ENCODE data around the gene SEC16A. TPM values are rescaled to one million over a fixed set of nuclear protein-coding genes. Genes with fewer than 3 reads are reported as not detected.

Gene SEC16A
- total RNA-seq, 1 experiment from 2014 or later: 56.4 TPM

DNA sequence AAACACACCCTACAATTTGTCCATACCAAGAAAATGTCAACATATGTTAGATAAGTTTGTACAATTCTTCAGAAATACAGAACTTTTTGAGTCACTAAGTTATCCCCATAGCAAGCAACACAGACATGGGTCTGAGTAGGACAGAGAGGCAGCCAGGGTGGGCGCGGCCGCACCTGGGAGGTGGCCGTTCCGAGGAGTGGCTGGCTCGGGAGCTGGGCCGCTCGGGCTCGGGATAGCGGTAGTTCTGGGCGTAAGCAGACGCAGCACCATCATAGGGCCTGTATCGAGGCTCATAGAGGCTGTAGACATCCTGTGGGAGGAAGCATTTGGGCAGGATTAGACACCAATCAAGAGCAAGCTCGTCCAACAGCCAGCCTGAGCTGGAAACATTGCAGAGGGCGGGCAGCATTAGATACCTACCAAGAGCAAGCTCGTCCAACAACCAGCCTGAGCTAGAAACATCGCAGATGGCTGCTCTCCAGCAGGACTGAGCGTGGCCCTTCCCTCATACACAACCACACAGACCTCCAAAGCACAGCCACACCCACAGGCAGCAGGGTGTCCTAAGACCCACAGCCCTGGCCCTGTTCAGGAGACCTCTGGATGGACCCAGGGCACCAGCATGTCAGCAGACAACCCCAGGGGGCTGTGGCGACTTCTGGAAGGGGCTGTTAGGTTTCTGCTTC is 10.9 kb downstream of the SEC16A start:
- Histone ChIP-seq H2BK15ac (ENCODE audit: low read depth, low read length) (no peak overlapping the region), H3K9me3 (ENCODE audit: control insufficient read depth, low read depth, low read length) (no peaks in the 10 kb centered on the region), H3K23ac (ENCODE audit: insufficient read length, low read depth, low read length) (no peak overlapping the region), H3K4ac (ENCODE audit: low read depth, low read length) (no peak overlapping the region), H3K56ac (ENCODE audit: insufficient read length, low read depth, low read length) (no peak overlapping the region), H2BK5ac (ENCODE audit: insufficient read length, low read length) (no peak overlapping the region), H4K20me1 (ENCODE audit: control insufficient read depth, insufficient read depth, insufficient read length) (no peaks in the 10 kb centered on the region), H2BK120ac (ENCODE audit: low read depth, low read length, poor library complexity, severe bottlenecking) (no peak overlapping the region), H3K79me2 (ENCODE audit: insufficient read depth, low read length) (peaks cover 21% of the 10 kb centered on the region; the same call in 1 of the 2 replicates), H3K18ac (ENCODE audit: insufficient read length, low read depth, low read length) (no peak overlapping the region), H4K5ac (ENCODE audit: insufficient read length, low read depth, low read length) (no peak overlapping the region), H3K27ac (ENCODE audit: insufficient read length, low read depth, low read length) (no peak overlapping the region), H3K4me2 (ENCODE audit: insufficient read depth, insufficient read length, low read length) (no peak overlapping the region), H2BK12ac (ENCODE audit: insufficient read length, low read depth, low read length) (no peak overlapping the region), H2BK20ac (ENCODE audit: low read depth, low read length, poor library complexity, severe bottlenecking) (no peak overlapping the region), H3K4me1 (ENCODE audit: insufficient read depth, low read length) (no peaks in the 10 kb centered on the region), H3T11ph (ENCODE audit: low read length) (no peak overlapping the region), H2AK5ac (ENCODE audit: insufficient read length, low read length) (no peak overlapping the region), H3K79me1 (ENCODE audit: insufficient read depth, low read depth, low read length, poor library complexity, severe bottlenecking) (peaks cover 29% of the 10 kb centered on the region), H2AFZ (ENCODE audit: low read length) (no peak overlapping the region), H3K14ac (ENCODE audit: insufficient read depth, low read length) (no peak overlapping the region), H3K23me2 (ENCODE audit: insufficient read length, low read depth, low read length, poor library complexity, severe bottlenecking) (no peaks in the 10 kb centered on the region), H3K27me3 (ENCODE audit: insufficient read depth, low read length) (no peaks in the 10 kb centered on the region), H4K91ac (ENCODE audit: insufficient read length, low read depth, low read length) (no peak overlapping the region), H3K9ac (ENCODE audit: extremely low read depth, insufficient read length, low read length) (no peak overlapping the region), H4K8ac (replicated peaks; ENCODE audit: insufficient read length, low read depth, low read length) (no peak overlapping the region)
- no peaks in the 10 kb centered on the region for H3K27me3 Mint-ChIP-seq (ENCODE audit: low read depth)
- H3K9me3 Mint-ChIP-seq: no peaks in the 10 kb centered on the region
- no peak for DNase-seq
- no peak overlapping the region for H3K4me3 Mint-ChIP-seq
- no peak overlapping the region for H3K27ac Mint-ChIP-seq
- WGBS (ENCODE audit: extremely low coverage, insufficient read length, low lambda C conversion rate): no CpG with 5 or more reads among the region's 19 CpGs
- H3K36me3 Mint-ChIP-seq (ENCODE audit: insufficient read depth in 1 of 3, low read depth in 3 of 3): peaks cover 32 to 86% (median 79%) of the 10 kb centered on the region in 3 experiments; a peak in 6 of 7 replicates
- H3K4me1 Mint-ChIP-seq: no peaks in the 10 kb centered on the region
- TF ChIP-seq, protein P1, sequence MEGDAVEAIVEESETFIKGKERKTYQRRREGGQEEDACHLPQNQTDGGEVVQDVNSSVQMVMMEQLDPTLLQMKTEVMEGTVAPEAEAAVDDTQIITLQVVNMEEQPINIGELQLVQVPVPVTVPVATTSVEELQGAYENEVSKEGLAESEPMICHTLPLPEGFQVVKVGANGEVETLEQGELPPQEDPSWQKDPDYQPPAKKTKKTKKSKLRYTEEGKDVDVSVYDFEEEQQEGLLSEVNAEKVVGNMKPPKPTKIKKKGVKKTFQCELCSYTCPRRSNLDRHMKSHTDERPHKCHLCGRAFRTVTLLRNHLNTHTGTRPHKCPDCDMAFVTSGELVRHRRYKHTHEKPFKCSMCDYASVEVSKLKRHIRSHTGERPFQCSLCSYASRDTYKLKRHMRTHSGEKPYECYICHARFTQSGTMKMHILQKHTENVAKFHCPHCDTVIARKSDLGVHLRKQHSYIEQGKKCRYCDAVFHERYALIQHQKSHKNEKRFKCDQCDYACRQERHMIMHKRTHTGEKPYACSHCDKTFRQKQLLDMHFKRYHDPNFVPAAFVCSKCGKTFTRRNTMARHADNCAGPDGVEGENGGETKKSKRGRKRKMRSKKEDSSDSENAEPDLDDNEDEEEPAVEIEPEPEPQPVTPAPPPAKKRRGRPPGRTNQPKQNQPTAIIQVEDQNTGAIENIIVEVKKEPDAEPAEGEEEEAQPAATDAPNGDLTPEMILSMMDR (conservative IDR thresholded peaks at IDR 0.05): no peak
